Body of pancreas (tissue), 4 donors: Measurements from ENCODE around the gene SBNO2. TPM values are rescaled to one million over a fixed set of nuclear protein-coding genes. Genes with fewer than 3 reads are reported as not detected.
A peak's percentile ranks its signal among the peaks of the same experiment; 100 is the strongest.

ENCODE experiments used
- ATAC-seq: fragments of 150-250 bp; one replicate; pipeline ENCODE4 v1.9.1; 2016
- DNase-seq, 4 donors: peaks; one replicate each; pipeline ENCODE4 v3.0.0-alpha.2; 2019
- H3K27ac ChIP-seq, 4 donors: fragments of 200-600 bp; sonication (generic); 1 replicate in 3 of 4; 2 replicates in 1 of 4; pipeline versions ENCODE4 v1.5.1 to v1.6.1; 2016 to 2019; ENCODE audit warnings: mild to moderate bottlenecking in 1 of 4, mixed read lengths in 1 of 4, moderate library complexity in 1 of 4
- H3K27me3 ChIP-seq, 2 donors: fragments of 200-600 bp; sonication (generic); one replicate each; pipeline ENCODE4 v1.6.0; 2016; ENCODE audit warnings: mild to moderate bottlenecking in 1 of 2
- H3K36me3 ChIP-seq, 2 donors: fragments of 200-600 bp; sonication (generic); replicated peaks in 1 of 2; 2 replicates each; pipeline ENCODE4 v1.5.1; 2016; ENCODE audit warnings: low read depth in 2 of 2; ENCODE audit not compliant: insufficient read depth in 1 of 2
- H3K4me1 ChIP-seq: fragments of 200-600 bp; sonication (generic); one replicate; pipeline ENCODE4 v1.6.0; 2016
- H3K4me3 ChIP-seq, 2 donors: fragments of 200-600 bp; sonication (generic); 1 replicate in 1 of 2; 2 replicates in 1 of 2; pipeline ENCODE4 v1.5.1; 2016 to 2019
- H3K9me3 ChIP-seq, 3 donors: fragments of 200-600 bp; sonication (generic); 1 replicate in 2 of 3; 2 replicates in 1 of 3; pipeline ENCODE4 v1.5.1; 2016
- CTCF ChIP-seq, 7 experiments: fragments of 450-650 bp in 4 of 7; fragments of 200-600 bp in 3 of 7; sonication (generic) in 3 of 7; IDR thresholded peaks; one replicate each; pipeline ENCODE4 v1.5.1; 2016 to 2019; ENCODE audit warnings: antibody characterized with exemption in 7 of 7
- POLR2A ChIP-seq, 3 donors: fragments of 450-650 bp; IDR thresholded peaks; one replicate each; pipeline ENCODE4 v1.6.1; 2016; ENCODE audit warnings: antibody characterized with exemption in 3 of 3, mild to moderate bottlenecking in 2 of 3
- WGBS, 2 donors: methylation state at CpG; one replicate each; pipeline ENCODE4 v1.1.5; 2017; 5-methylcytosine and 5-hydroxymethylcytosine counted together
- intact Hi-C: fragments of 100-400 bp; cut with DNase I; formaldehyde crosslinking; loops from one replicate; pipeline ENCODE4 v1.15.1; 2023
- total RNA-seq, 2 donors: library from RNA; depleted of rRNA; stranded (reverse); fragments of >200 nt; gene quantifications; one replicate each; pipeline ENCODE4 v1.1.0, GENCODE V29; 2016

Gene SBNO2
- total RNA-seq, 2 donors from 2014 or later = 14.0 to 30.7 TPM

- Histone ChIP-seq H3K36me3 (peaks cover 2 to 11% of the 10 kb centered on the region in 2 donors), H3K9me3 (no peaks in the 10 kb centered on the region), H3K4me1 (peaks cover 19% of the 10 kb centered on the region), H3K4me3 (no peak overlapping the region), H3K27ac (no peak overlapping the region), H3K27me3 (no peaks in the 10 kb centered on the region)
- TF ChIP-seq POLR2A (IDR thresholded peaks at IDR 0.05) (no peak), CTCF (IDR thresholded peaks at IDR 0.05) (no peak)
- intact Hi-C loops = no loop called here
- ATAC-seq (no peak), DNase-seq (no peak)
- WGBS, 2 donors = 76% methylated on average over 15 of the region's 22 CpGs; no CpG with 5 or more reads in 1 of the 2 donors
These were observed 84.2 kb downstream of the SBNO2 start for GRCh38 chr19:1089891-1090290.

GRCh38 chr19:1089126-1089771 is 84.8 kb downstream of the SBNO2 start:
- Histone ChIP-seq H3K4me1 (peaks cover 18% of the 10 kb centered on the region), H3K4me3 (no peak overlapping the region), H3K27me3 (no peaks in the 10 kb centered on the region), H3K36me3 (peaks cover 2 to 11% of the 10 kb centered on the region in 2 donors), H3K9me3 (no peaks in the 10 kb centered on the region), H3K27ac (no peak overlapping the region)
- no peak for DNase-seq
- TF ChIP-seq POLR2A (IDR thresholded peaks at IDR 0.05) (no peak), CTCF (IDR thresholded peaks at IDR 0.05) (no peak)
- intact Hi-C loops = no loop called here
- ATAC-seq = no peak
- WGBS, 2 donors = 91 to 95% methylated on average over 13 to 32 of the region's 32 CpGs

GRCh38 chr19:1088416-1089010 is 85.6 kb downstream of the SBNO2 start:
- peaks cover 18% of the 10 kb centered on the region for H3K4me1 ChIP-seq
- H3K36me3 ChIP-seq = peaks cover 2 to 11% of the 10 kb centered on the region in 2 donors
- peak overlapping the region in 2 of 4 donors; percentile 36 to 72 for H3K27ac ChIP-seq
- no peak overlapping the region for H3K4me3 ChIP-seq
- no peak for ATAC-seq
- intact Hi-C loops = no loop called here
- DNase-seq = peak in 1 of 4 donors; percentile 37
- 80 to 93% methylated on average over 14 to 17 of the region's 27 CpGs for WGBS, 2 donors
- H3K9me3 ChIP-seq = no peaks in the 10 kb centered on the region
- no peak for TF ChIP-seq CTCF (IDR thresholded peaks at IDR 0.05)
- peak in 1 of 3 donors; percentile 11 for TF ChIP-seq POLR2A (IDR thresholded peaks at IDR 0.05)
- no peaks in the 10 kb centered on the region for H3K27me3 ChIP-seq

GRCh38 chr19:1087813-1088415 is 86.2 kb downstream of the SBNO2 start:
- Histone ChIP-seq H3K9me3 (no peaks in the 10 kb centered on the region), H3K4me1 (peaks cover 18% of the 10 kb centered on the region), H3K27ac (peak overlapping the region in 2 of 4 donors; percentile 36 to 72), H3K27me3 (no peaks in the 10 kb centered on the region), H3K36me3 (peaks cover 2 to 11% of the 10 kb centered on the region in 2 donors), H3K4me3 (no peak overlapping the region)
- TF ChIP-seq POLR2A (IDR thresholded peaks at IDR 0.05) (peak in 1 of 3 donors; percentile 14), CTCF (IDR thresholded peaks at IDR 0.05) (no peak)
- WGBS, 2 donors = 64 to 80% methylated on average over 24 of the region's 27 CpGs
- intact Hi-C loops = no loop called here
- DNase-seq (peak in 1 of 4 donors; percentile 77), ATAC-seq (no peak)
